ENCODE data around the gene ZBTB8B.
A peak's percentile ranks its signal among the peaks of the same experiment; 100 is the strongest.

Gene ZBTB8B

GRCh38 chr1:32491386-32491785, 26.5 kb downstream of the ZBTB8B start:
- no peak overlapping the region for H3K27ac ChIP-seq
- TF ChIP-seq CTCF (conservative IDR thresholded peaks at IDR 0.05): no peak

GRCh38 chr1:32494196-32494595, 29.3 kb downstream of the ZBTB8B start:
- no peak overlapping the region for H3K27ac ChIP-seq
- TF ChIP-seq CTCF (conservative IDR thresholded peaks at IDR 0.05): no peak

GRCh38 chr1:32494711-32495337, 30.0 kb downstream of the ZBTB8B start:
- no peak overlapping the region for H3K27ac ChIP-seq
- no peak for TF ChIP-seq CTCF (conservative IDR thresholded peaks at IDR 0.05)

- no peak for TF ChIP-seq CTCF (conservative IDR thresholded peaks at IDR 0.05)
Measured at GRCh38 chr1:32496127-32496526, 31.3 kb downstream of the ZBTB8B start.

GRCh38 chr1:32498751-32499150, 33.9 kb downstream of the ZBTB8B start:
- no peak for TF ChIP-seq CTCF (conservative IDR thresholded peaks at IDR 0.05)

More at GRCh38 chr1:32496127-32496526, 31.3 kb downstream of the ZBTB8B start:
- H3K27ac ChIP-seq: peak overlapping the region; percentile 99

GRCh38 chr1:32500387-32501209, 35.7 kb downstream of the ZBTB8B start:
- peak overlapping the region; percentile 99 for H3K27ac ChIP-seq
- peak; percentile 37 for TF ChIP-seq CTCF (conservative IDR thresholded peaks at IDR 0.05)

More at GRCh38 chr1:32498751-32499150, 33.9 kb downstream of the ZBTB8B start:
- peak overlapping the region; percentile 99; the same call in 1 of the 2 replicates for H3K27ac ChIP-seq

GRCh38 chr1:32501865-32502264, 37.0 kb downstream of the ZBTB8B start:
- no peak for TF ChIP-seq CTCF (conservative IDR thresholded peaks at IDR 0.05)
- H3K27ac ChIP-seq: peak overlapping the region; percentile 99
